CD4-positive, alpha-beta T cell treated with Interleukin-2 at 100 ng/mL for 4 hours (primary cell): ENCODE measurements around the gene RC3H2.
"Not testable (repeated sequence)": the region's sequence is repeated elsewhere in the genome, so short reads cannot be mapped to it uniquely, and the experiment has no call there.

ENCODE experiments used
- DNase-seq: peaks from one replicate; pipeline ENCODE4 v3.0.0-alpha.2; 2020; ENCODE audit warnings: low spot score

Gene RC3H2

DNA sequence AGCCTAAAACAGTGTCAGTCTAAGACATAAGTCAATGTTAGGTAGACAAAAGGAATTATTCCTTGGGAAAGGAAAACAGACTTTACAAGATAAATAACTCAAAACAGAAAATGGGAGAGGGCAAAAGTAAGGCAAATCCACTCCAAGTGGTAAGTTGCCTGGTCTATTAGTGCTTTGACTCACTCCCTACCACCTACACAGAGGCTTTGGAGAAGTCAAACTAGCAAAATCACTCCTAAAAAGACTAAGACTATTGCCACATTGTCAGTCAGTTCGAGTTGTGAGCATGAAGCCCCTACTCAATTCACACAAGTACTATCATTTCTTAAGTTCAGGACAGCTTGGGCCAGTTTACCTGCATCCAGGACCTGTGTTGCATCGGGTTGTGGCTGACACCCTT, 13.2 kb upstream of the RC3H2 start:
- DNase-seq: no peak

- peak; percentile 74 for DNase-seq
Observed at GRCh38 chr9:122912964-122913673, 8.0 kb upstream of the RC3H2 start, which contains the start of gene ZBTB6. TSS of gene ZBTB6 (minus strand) at chr9:122913323. CDS start at chr9:122912072, 1,251 bp downstream.

GRCh38 chr9:122912671-122912963, 7.5 kb upstream of the RC3H2 start:
- DNase-seq: no peak

DNA sequence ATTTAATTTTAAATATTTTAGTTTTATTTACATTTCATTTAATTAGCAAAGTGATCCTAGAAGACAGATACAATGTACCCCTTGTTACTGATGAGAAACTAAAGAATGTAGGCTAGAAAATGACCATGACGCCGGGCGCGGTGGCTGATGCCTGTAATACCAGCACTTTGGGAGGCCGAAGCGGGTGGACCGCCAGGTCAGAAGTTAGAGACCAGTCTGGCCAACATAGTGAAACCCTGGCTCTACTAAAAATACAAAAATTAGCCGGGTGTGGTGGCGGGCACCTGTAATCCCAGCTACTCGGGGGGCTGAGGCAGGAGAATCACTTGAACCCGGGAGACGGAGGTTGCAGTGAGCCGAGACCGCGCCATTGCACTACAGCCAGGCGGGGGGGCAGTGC, 963 bp upstream of the RC3H2 start:
- DNase-seq: not testable (repeated sequence)

DNA sequence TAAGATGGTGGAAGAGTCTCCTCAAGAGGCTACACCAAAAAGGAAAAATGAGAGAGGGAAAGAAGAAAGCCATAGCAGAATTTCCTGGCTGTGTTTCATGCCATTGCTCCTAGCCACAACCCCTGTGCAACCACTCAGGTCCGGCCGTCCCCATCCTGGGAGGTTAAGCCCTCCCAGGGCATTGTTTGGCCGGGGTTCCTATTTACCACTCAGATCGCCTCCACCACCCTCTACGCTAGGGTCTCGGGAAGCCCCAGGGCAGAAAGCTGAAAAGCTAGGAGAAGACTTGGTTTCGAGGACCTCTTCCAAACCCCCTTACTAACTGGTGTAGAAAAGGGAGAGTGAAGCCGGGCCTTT, 715 bp downstream of the RC3H2 start:
- DNase-seq: peak; percentile 13

DNA sequence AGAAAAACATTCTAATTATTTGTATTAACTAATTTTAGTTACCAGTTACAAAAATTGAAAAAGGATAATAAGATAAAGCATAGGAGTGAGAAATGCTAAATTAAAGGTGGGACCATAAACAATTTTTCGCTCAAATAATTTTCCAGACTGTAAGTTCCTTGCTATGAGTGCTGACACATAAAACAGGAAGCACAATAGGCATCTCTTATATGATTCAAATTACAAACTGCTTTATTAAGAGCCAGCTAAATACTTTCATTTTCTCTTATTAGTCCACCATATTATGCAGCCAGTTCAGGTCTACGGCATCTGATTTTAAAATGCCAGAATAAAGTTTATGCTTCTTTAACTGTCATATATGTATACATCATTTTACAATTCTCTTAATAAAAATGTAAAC, 4.4 kb downstream of the RC3H2 start:
- DNase-seq: peak; percentile 29

- no peak for DNase-seq
Observed at GRCh38 chr9:122897969-122898368, 7.2 kb downstream of the RC3H2 start.

DNA sequence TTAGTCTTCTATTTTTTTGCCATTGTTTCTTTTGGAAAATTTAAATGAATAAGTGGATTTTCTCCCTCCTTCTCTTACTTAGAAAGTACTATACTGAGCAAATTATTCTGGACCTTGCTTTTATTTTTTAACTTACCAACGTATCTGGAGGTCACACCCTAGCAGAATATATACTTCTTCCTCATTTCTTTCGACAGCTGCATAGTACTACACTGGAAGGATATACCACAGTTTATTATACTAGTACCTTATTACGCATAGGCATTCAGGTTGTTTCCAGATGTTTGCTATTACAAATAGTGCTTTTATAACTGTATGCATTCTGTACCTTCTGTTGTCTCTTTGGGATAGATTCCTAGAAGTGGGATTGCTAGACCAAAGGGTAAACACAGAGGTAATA, 16.7 kb downstream of the RC3H2 start:
- no peak for DNase-seq

DNA sequence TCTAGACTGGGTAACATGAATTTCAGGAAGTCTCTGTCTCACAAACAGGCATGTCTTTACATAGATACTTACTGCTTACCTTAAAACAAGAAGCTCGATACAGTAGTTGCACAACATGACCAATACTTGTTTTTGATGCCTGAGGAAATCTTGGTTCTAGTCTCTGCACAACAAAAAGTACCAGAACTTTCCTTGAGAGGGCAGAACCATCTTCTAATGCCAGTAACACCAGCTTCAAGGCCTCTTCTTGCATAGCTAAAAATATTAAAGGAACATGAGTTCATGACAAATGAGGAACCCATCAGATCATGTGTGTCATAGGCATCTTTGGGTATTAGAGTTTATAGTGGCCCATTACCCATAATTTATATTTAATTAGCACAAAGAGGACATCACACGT, 22.0 kb downstream of the RC3H2 start:
- DNase-seq: no peak

- DNase-seq: no peak
Observed at GRCh38 chr9:122879443-122879842, 25.7 kb downstream of the RC3H2 start.

DNA sequence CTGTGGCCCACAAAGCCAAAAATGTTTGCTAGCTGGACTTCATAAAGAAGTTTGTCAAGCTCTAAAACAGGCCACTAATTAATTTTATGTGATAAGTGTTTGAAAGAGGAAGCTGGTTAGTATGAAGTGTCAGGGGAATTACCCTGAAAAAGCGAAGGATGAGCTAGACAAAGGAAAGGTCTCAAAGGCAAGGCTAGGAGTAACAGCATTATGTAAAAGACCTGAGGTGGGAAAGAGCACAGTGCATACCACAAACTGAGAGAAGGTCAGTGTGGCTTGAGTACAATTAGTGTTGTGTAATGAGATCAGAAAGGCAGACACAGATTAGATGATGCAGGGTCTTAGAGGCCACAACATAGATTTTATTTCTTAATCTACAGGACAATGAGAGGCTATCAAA, 29.6 kb downstream of the RC3H2 start:
- DNase-seq: no peak

- not testable (repeated sequence) for DNase-seq
Observed at GRCh38 chr9:122867276-122867675, 37.9 kb downstream of the RC3H2 start.

- DNase-seq: no peak
Observed at GRCh38 chr9:122866079-122866478, 39.1 kb downstream of the RC3H2 start.

DNA sequence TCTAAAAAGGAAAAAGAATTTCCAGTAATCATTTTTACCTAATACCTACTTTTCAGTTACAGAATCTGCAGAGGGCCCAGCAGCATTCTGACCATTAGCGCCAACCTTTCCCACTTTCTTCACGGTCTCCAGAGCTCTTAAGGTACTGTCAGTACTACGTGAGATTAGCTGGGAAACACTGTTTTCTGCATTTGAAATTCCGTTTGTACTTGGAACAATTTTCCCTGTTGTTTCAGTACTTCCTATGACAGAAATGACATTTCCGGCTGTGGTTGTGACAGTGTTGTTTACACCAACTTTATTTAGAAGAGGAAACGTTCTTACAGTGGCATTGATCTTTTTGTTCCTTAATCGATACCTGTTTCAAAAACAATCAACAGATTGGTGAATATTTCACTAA, 39.9 kb downstream of the RC3H2 start:
- no peak for DNase-seq

DNA sequence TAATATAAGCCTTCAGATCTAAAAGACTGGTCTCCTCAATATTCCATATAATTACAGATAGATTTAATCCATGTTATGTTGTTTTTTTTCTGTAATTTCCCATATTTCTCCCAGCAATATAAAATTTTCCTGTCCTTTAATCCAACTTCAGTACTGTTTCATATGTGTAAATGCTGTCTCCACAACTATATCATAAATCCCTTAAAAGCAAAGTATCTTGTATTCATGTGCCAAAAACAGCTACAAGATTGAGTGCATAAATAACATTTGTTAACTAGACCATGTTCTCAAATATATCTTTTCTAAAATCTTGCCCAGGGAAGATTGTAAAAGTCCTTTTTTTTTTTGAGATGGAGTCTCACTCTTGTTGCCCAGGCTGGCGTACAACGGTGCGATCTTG, 41.8 kb downstream of the RC3H2 start:
- no peak for DNase-seq

- no peak for DNase-seq
Observed at GRCh38 chr9:122860319-122861142, 44.6 kb downstream of the RC3H2 start.

- no peak for DNase-seq
Observed at GRCh38 chr9:122857815-122858214, 47.3 kb downstream of the RC3H2 start.

- not testable (repeated sequence) for DNase-seq
Observed at GRCh38 chr9:122852085-122852786, 52.9 kb downstream of the RC3H2 start.

DNA sequence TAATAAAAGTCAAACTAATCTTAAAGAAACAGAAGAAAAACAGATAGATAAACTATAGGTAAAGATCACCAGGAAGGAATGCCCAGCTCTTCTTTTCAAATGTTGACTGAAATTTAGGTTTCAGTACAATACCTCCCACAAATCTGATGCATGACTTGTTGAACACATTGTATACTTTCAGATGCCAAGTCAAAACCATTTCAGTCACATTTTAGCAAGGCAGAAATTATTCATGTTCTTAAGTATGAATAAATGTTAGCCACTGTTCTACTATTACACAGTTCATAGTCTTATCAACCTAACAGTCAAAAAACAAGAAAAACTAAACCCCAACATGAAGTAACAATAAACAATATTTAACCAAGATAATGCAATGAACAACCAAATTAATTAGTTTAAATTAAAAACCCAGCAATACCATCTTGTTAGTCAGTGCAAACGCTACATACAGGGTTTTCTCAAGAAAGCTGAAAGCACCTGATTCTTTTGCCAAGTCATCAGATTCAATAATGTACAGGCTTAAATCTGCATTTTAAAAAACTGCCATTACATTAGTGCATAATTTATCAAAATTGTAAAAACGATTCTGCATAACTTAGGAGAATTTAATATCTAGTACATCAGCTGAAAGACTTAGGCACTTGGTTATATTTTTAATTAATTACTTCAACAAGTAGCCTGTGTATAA, 56.8 kb downstream of the RC3H2 start:
- DNase-seq: no peak

- no peak for DNase-seq
Observed at GRCh38 chr9:122846371-122846940, 58.7 kb downstream of the RC3H2 start.

DNA sequence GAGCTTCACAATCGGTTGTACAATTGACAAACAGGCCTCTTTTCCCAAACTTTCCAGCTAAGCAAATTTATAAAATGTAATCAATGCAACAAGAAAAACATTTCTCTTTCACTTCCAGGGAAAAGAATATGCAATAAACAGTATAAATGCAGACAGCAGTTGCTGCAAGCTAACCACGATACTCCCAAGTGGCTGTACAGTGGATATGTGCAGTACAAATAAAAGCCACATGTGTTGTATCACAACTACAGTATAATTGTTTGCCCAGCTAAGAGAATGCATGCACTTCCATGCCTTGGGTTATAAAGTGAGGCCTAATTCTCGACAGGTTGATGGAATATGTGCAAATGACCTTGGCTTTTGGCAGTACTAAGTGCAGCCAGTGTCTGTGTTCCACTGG, 60.0 kb downstream of the RC3H2 start:
- DNase-seq: no peak

GRCh38 chr9:122844137-122844536, 61.0 kb downstream of the RC3H2 start:
- no peak for DNase-seq
